K562 (cell line): ENCODE results near the gene CIAO3. TPM values are rescaled to one million over a fixed set of nuclear protein-coding genes. Genes with fewer than 3 reads are reported as not detected.

ENCODE experiments used
- CEBPG ChIP-seq, 3 experiments: fragments of 200-800 bp in 1 of 3; sonication (Bioruptor generic) in 1 of 3; sonication (generic) in 1 of 3; formaldehyde crosslinking in 1 of 3; IDR thresholded peaks in 2 of 3; conservative IDR thresholded peaks in 1 of 3; 2 replicates each; pipeline versions ENCODE4 v1.6.1 to v1.8.0; 2016 to 2022; ENCODE audit warnings: missing compliant biosample characterization in 2 of 3, missing genetic modification characterization in 2 of 3, mild to moderate bottlenecking in 1 of 3, missing genetic modification reagents in 1 of 3
- CHD1 ChIP-seq: fragments of 200-600 bp; sonication (generic); IDR thresholded peaks from one replicate; pipeline ENCODE4 v1.6.1; 2012; ENCODE audit warnings: mild to moderate bottlenecking, moderate library complexity, low read length, inconsistent platforms
- CREB3L1 ChIP-seq: fragments of 450-650 bp; IDR thresholded peaks from 2 replicates; pipeline ENCODE4 v1.6.1; 2014; ENCODE audit warnings: low read depth, mild to moderate bottlenecking, moderate library complexity, borderline replicate concordance
- CTBP1 ChIP-seq: fragments of 450-650 bp; IDR thresholded peaks from 2 replicates; pipeline ENCODE4 v1.6.1; 2016; ENCODE audit warnings: borderline replicate concordance
- GABPB1 ChIP-seq: sonication (generic); formaldehyde crosslinking; IDR thresholded peaks from 2 replicates; pipeline ENCODE4 v1.8.0; 2022; ENCODE audit warnings: mild to moderate bottlenecking, missing genetic modification reagents
- MAZ ChIP-seq, 2 experiments: fragments of 450-650 bp in 1 of 2; sonication (generic) in 1 of 2; formaldehyde crosslinking; IDR thresholded peaks in 1 of 2; conservative IDR thresholded peaks in 1 of 2; 2 replicates each; pipeline versions ENCODE4 v1.4.0 to v1.5.0; 2020; ENCODE audit warnings: mild to moderate bottlenecking in 1 of 2, missing genetic modification reagents in 1 of 2
- POLR2G ChIP-seq: fragments of 200-400 bp; formaldehyde crosslinking; IDR thresholded peaks from 2 replicates; pipeline ENCODE4 v1.6.1; 2017; ENCODE audit warnings: low read depth, mild to moderate bottlenecking, antibody characterized with exemption, low read length, moderate library complexity
- SETDB1 ChIP-seq: IDR thresholded peaks from one replicate; pipeline ENCODE4 v1.6.1; 2012; ENCODE audit warnings: low read length, control low read depth, inconsistent platforms
- SIN3A ChIP-seq, 2 experiments: fragments of 150-350 bp in 1 of 2; IDR thresholded peaks; 2 replicates each; pipeline ENCODE4 v1.6.1; 2011 to 2016; ENCODE audit warnings: borderline replicate concordance in 2 of 2, low read depth in 2 of 2, low read length in 2 of 2, mild to moderate bottlenecking in 2 of 2, moderate library complexity in 2 of 2; ENCODE audit not compliant: control insufficient read depth in 1 of 2
- TAF1 ChIP-seq: IDR thresholded peaks from 2 replicates; pipeline ENCODE4 v1.6.1; 2011; ENCODE audit warnings: mild to moderate bottlenecking, low read length, moderate library complexity; ENCODE audit not compliant: insufficient read depth, control insufficient read depth, severe bottlenecking; ENCODE audit errors: extremely low read depth
- TEAD4 ChIP-seq, 2 experiments: sonication (generic) in 1 of 2; formaldehyde crosslinking in 1 of 2; IDR thresholded peaks; 2 replicates each; pipeline versions ENCODE4 v1.6.1 to v1.8.0; 2012 to 2022; ENCODE audit warnings: borderline replicate concordance in 1 of 2, inconsistent platforms in 1 of 2, low read length in 1 of 2, mild to moderate bottlenecking in 1 of 2, missing genetic modification reagents in 1 of 2
- TFAP4 ChIP-seq: sonication (generic); formaldehyde crosslinking; IDR thresholded peaks from 2 replicates; pipeline ENCODE4 v1.8.0; 2022; ENCODE audit warnings: missing genetic modification reagents, mild to moderate bottlenecking, moderate library complexity, borderline replicate concordance
- U2AF1 ChIP-seq: fragments of 200-400 bp; formaldehyde crosslinking; optimal IDR thresholded peaks from 2 replicates; pipeline ENCODE3; 2017; ENCODE audit warnings: mild to moderate bottlenecking, low read depth, low read length, moderate library complexity
- YY1 ChIP-seq, 3 experiments: IDR thresholded peaks; 2 replicates each; pipeline ENCODE4 v1.6.1; 2011; ENCODE audit warnings: low read length in 2 of 3, mild to moderate bottlenecking in 2 of 3, moderate library complexity in 2 of 3, borderline replicate concordance in 1 of 3, control low read depth in 1 of 3, low read depth in 1 of 3; ENCODE audit not compliant: insufficient read depth in 3 of 3, insufficient replicate concordance in 2 of 3, control insufficient read depth in 1 of 3, insufficient read length in 1 of 3; ENCODE audit errors: extremely low read depth in 1 of 3
- ZNF518B ChIP-seq: fragments of 250-450 bp; sonication (Bioruptor Pico); IDR thresholded peaks from 2 replicates; pipeline ENCODE4 v1.5.0; 2021; ENCODE audit warnings: mild to moderate bottlenecking, moderate library complexity
- polyA plus RNA-seq, 8 experiments: library from polyadenylated mRNA; depleted of rRNA in 4 of 8; stranded (reverse) in 5 of 8; unstranded in 3 of 8; fragments of >200 nt; fragmentation: Nextera tagmentation in 2 of 8; fragmentation: Illumina TruSeq in 1 of 8; extraction: Ambion mirVana in 2 of 8; extraction: Trizol in 1 of 8; gene quantifications; 2 replicates each; pipeline versions ENCODE4 v1.2.1 to v1.2.3, GENCODE V29; 2011 to 2014; ENCODE audit warnings: inconsistent platforms in 1 of 8, missing spikeins in 1 of 8
- total RNA-seq, 7 experiments: library from RNA; depleted of rRNA in 6 of 7; stranded (reverse); fragments of >200 nt in 6 of 7; fragmentation: Illumina TruSeq in 2 of 7; extraction: Trizol in 2 of 7; gene quantifications; 2 replicates each; pipeline versions ENCODE4 v1.2.1 to v1.2.3, GENCODE V29; 2011 to 2021; ENCODE audit warnings: low replicate concordance in 1 of 7
- TF ChIP-seq, protein P1 (sequence below): sonication (generic); formaldehyde crosslinking; IDR thresholded peaks from 2 replicates; pipeline ENCODE4 v1.8.0; 2022; ENCODE audit warnings: mild to moderate bottlenecking, missing genetic modification reagents

The CIAO3 gene
- total and polyA plus RNA-seq, 9 of the 15 experiments (the other 6 are each of a cell fraction or from before 2014, with no cell fraction given): 2.2 to 35.6 (median 18.7) TPM

DNA sequence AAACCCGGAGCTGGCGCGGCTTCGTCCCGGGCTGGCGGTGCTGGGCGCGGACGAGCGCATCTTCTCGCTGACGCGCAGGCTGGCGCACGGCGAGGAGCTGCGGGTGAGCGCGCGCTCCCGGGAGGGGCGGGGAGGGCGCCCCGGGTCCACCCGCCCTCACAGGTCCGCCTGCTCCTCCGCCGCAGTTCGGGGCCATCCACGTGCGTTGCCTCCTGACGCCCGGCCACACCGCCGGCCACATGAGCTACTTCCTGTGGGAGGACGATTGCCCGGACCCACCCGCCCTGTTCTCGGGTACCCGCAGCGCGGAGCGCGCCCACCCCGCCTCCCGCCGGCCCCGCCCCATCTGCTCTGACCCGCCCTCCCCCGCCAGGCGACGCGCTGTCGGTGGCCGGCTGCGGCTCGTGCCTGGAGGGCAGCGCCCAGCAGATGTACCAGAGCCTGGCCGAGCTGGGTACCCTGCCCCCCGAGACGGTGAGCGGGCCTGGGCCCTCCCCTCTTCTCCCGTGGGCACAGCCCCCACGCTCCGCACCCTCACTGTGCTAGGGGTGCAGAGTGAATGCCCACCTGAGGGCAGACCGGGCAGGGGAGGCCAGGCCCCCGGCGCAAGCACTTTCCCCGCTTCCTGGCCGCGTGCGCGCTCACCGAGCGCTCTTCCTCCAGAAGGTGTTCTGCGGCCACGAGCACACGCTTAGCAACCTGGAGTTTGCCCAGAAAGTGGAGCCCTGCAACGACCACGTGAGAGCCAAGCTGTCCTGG is 12.5 kb downstream of the CIAO3 start (continued):
- no peak for TF ChIP-seq TEAD4 (IDR thresholded peaks at IDR 0.05; ENCODE audit: low read length)
- TF ChIP-seq TEAD4 (CRISPR knock-in tag; IDR thresholded peaks at IDR 0.05; ENCODE audit: borderline replicate concordance): no peak
- TF ChIP-seq CHD1: no peak
- peak; percentile 54; the same call in 1 of the 2 replicates for TF ChIP-seq CTBP1
- no peak for TF ChIP-seq CEBPG (CRISPR knock-in tag; IDR thresholded peaks at IDR 0.05)
- no peak for TF ChIP-seq CEBPG (tag; conservative IDR thresholded peaks at IDR 0.05 in 1 of 2, IDR thresholded peaks at IDR 0.05 in 1 of 2)
- TF ChIP-seq MAZ (CRISPR knock-in tag; conservative IDR thresholded peaks at IDR 0.05 in 1 of 2, IDR thresholded peaks at IDR 0.05 in 1 of 2): peak; percentile 46 to 71; a peak in 3 of 4 replicates
- TF ChIP-seq, protein P1, sequence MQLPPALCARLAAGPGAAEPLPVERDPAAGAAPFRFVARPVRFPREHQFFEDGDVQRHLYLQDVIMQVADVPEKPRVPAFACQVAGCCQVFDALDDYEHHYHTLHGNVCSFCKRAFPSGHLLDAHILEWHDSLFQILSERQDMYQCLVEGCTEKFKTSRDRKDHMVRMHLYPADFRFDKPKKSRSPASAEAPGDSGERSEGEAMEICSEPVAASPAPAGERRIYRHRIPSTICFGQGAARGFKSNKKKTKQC (CRISPR knock-in tag): 0 out of 2 replicates have a peak, but pooled peaks have one; percentile 18
- peak; percentile 58 to 88; a peak in 3 of 4 replicates for TF ChIP-seq SIN3A (IDR thresholded peaks at IDR 0.05; ENCODE audit: borderline replicate concordance in 2 of 2, control insufficient read depth in 1 of 2, low read depth in 2 of 2, low read length in 2 of 2)
- TF ChIP-seq ZNF518B (CRISPR knock-in tag): no peak
- TF ChIP-seq GABPB1 (CRISPR knock-in tag): peak; percentile 57; the same call in 1 of the 2 replicates
- TF ChIP-seq TAF1: peak; percentile 25
- TF ChIP-seq TFAP4 (CRISPR knock-in tag): peak; percentile 36
- no peak for TF ChIP-seq CREB3L1
- no peak for TF ChIP-seq SETDB1
- no peak for TF ChIP-seq U2AF1
- peak in 2 of 3 experiments; percentile 18 to 42 for TF ChIP-seq YY1 (IDR thresholded peaks at IDR 0.05; ENCODE audit: borderline replicate concordance in 1 of 3, control insufficient read depth in 1 of 3, extremely low read depth in 1 of 3, insufficient read depth in 3 of 3, insufficient read length in 1 of 3, insufficient replicate concordance in 2 of 3, low read depth in 1 of 3, low read length in 2 of 3)
- TF ChIP-seq POLR2G: peak; percentile 77
